Fibroblast of skin of abdomen (primary cell): ENCODE results near the gene HMSD. TPM values are rescaled to one million over a fixed set of nuclear protein-coding genes. Genes with fewer than 3 reads are reported as not detected.
A peak's percentile ranks its signal among the peaks of the same experiment; 100 is the strongest.
"Not testable (repeated sequence)": the region's sequence is repeated elsewhere in the genome, so short reads cannot be mapped to it uniquely, and the experiment has no call there.

Experiments used
- DNase-seq: peaks from one replicate; pipeline ENCODE4 v3.0.0-alpha.2; 2013
- polyA plus RNA-seq, 2 experiments: library from polyadenylated mRNA; unstranded; fragments of 120-200 nt; gene quantifications; one replicate each; pipeline ENCODE4 v1.2.1, GENCODE V29; 2013; ENCODE audit not compliant: insufficient read length in 2 of 2

The HMSD gene, protein sequence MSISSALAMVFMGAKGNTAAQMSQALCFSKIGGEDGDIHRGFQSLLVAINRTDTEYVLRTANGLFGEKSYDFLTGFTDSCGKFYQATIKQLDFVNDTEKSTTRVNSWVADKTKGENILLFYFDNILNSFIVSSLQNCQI
- polyA plus RNA-seq (2013, experiment 1 of 2; ENCODE audit: insufficient read length) = 2.6 TPM
- polyA plus RNA-seq (2013, experiment 2 of 2; ENCODE audit: insufficient read length) = 1.7 TPM

DNA sequence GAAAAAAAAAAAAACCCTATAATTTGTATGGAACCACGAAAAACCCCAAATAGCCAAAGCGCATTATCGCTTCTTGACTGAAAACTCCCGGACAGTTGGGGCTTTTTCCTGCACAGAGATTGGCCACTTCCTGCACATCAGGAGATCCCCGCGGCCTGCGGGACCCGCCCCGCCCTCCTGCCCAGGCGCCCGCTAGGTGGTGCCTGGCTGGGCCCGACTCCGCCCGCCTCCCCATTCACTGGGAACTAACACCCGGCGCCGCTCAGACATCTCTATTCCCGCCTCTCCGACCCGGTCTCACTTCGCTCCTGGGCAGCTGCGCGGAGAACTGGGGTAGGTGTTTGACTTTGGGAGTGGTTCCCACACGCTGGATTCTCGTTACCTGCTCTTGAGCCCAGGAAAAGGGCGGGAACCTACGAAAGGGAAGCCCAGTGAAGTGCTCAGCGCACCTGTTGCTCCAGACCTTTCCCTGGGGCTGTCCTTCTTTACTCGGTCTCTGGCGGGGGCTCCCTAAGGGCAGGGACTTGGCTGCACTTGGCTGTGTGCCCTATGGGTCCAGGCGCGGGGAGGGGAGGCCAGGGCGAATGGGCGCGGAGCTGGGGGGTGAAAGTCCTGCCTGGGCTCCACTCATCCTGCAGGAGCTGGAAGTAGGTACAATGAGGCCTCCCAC lies at the start of gene HMSD:
Gene HMSD, plus strand, starts transcription at position 234 of the 670 bp plus-strand sequence. CDS start 4,155 bp downstream, outside the sequence.
- peak; percentile 25 for DNase-seq

DNA sequence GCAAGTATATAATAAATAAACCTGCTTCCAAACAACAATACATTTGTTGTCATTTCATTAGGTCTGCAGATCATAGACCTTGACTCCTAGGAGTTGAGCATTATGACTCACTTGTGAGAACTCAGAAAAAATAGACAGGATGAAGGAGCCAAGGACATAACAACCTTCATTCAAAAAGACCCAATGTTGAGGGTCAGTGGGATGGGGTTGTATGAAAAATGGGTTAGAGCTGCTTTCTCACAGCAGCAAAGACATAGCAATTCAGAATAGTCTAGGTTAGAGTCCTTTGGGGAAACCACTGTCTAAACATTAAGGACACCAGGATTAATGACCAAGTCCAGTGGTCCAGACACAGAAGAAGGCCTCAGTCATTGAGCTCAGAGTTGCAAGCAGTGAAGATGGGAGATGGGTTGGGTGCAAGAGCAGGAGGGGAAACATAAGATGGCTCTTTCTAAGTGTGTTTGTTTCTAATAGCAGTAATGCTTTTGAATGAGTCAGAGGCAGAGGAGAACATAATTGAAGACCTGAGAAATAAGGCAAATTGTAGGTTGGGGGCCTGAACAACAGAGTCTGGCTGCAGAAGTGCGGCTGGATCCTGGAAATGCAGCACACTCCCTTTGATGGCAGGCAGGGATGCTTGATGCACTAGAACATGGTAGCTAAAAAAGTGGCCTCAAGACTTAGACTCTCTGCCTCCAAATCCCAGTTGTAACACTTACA lies 45.1 kb upstream of the HMSD start:
- no peak for DNase-seq

DNA sequence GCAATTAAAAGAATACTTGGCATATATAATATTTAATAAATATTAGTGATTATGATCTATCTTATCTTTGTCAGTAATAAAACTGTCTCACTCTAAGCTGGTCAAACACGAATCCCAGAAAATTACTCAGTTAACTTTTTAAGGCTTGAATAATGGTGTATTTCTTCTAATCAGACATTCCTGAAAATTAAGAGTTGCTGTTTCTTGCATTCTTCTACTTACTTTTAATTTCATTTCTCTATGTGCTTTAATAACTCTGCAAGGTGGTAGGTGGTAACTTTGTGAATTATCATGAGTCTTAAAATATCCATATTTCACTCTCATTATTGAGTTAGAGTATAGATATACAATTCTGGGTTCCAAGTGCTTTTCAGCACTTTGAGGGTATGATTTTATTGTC lies 44.4 kb upstream of the HMSD start:
- DNase-seq = no peak

DNA sequence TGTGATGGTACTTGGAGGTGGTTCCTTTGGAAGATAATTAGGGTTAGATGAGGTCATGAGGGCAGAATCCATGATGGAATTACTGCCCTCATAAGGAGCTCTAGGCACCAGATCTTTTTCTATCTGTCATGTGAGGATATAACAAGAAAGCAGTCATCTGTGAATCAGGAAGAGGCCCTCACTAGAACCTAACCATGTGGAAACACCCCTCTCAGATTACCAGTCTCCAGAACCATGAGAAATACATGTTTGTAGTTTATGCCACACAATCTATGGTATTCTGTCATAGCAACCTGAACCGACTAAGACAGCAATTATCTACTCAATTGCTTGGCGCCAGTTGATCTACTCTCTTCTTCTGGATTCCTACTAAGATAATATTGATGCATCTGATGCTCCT lies 43.7 kb upstream of the HMSD start:
- DNase-seq = no peak

DNA sequence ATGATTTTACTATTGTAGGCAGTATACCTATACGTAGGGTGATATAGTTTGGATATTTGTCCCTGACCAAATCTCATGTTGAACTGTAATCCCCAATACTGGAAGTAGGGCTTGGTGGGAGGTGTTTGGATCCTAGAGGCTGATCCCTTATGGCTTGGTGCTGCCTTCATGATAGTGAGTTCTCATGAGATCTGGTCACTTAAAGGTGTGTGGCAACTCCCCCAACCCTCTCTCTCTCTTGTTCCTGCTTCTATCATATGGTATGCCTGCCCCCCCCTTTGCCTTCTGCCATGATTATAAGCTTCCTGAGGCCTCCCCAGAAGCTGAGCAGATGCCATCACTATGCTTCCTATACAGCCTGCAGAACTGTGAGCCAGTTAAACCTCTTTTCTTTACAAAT lies 43.0 kb upstream of the HMSD start:
- DNase-seq = no peak

DNA sequence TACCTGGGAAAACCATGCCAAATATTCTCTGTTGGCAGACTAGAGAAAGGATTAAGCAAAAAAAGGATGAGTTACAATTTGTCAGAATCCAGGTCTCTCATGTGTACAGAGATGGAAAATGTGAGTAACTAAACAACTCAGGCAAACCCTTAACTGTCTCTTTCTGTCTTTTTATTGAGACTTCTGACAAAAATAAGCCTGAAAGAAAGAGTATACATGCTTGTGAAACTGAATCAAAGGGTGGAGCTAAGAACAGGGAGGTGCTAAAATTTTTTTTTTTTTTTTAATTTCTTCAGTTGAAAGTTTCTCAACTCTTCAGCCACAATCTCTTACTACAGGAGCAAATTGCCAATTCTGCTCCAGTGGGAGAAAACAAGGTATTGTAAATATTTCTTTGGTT lies 41.4 kb upstream of the HMSD start, which contains the start of gene SERPINB10:
Gene SERPINB10, plus strand, starts transcription at position 295 of the 400 bp plus-strand sequence. CDS start 7,553 bp downstream, outside the sequence.
- DNase-seq = no peak

DNA sequence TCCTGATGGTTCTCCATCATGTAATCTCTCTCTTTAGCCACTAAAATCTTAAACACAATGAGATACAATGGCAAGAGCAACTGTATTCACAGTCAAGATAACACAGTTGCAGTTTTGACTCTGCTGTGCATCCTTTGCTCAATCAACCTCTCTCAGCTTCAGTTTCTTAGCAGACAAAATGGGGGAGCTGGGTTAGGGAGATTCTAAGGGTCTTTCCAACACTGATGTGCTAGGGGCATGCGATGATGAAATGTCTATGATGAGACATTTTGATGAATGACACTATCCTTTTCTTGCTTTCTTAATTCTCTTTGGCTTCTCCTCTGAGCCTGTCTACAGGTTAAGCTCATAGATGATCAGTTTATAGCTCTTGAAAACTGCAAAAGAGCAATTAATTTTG lies 40.2 kb upstream of the HMSD start:
- DNase-seq = no peak

DNA sequence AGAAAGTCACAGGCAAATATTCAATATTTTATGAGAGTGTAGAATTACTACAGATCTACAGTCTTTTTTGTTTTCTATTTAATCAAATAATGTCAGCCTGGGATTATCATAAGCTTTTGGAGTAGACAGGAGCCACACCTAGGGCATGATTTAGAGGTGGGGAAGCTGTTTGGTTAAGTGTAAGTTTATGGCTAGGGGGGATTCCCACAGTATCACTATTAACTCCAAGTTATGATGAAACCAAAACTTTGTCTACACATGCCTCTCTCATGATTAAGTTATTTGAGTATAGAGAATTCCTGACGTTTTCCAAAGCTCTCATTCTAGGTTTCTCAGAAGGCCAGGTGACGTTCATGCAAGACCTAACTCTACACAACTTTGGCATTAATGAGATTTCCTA lies 39.2 kb upstream of the HMSD start:
- no peak for DNase-seq

DNA sequence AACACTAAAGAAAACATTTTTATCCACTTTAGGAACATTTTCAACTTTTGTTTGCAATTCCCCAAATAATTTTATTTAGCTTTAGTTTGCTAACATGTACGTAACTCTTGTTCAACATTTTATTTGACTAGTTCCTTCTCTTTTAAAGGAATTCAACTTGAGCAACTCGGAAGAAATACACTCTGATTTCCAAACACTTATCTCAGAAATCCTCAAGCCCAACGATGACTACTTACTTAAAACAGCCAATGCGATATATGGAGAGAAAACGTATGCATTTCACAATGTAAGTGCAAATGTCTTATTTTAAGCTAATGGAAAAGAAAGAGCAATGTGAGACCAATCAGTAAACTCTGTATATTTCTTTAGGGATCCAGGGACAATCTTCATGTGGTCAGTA lies 31.3 kb upstream of the HMSD start:
- DNase-seq = no peak

DNA sequence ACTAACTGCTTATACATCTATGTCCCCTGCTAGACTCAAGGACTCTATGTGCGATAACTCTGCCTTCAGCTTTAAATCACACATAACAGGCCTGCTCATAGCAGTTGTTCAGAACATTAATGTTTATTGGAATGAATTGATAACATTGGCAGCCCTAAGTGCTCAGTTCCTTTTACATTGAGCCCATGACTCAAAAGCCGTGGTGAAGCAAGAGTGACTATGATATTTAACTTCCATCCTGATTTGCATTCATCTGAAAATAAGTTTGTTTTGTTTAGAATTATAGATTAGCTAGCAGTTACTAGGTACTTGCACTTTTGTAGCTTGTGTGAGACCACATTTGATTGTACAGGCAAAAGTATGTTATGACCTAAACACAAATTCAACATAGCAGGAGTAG lies 27.1 kb upstream of the HMSD start:
- no peak for DNase-seq

DNA sequence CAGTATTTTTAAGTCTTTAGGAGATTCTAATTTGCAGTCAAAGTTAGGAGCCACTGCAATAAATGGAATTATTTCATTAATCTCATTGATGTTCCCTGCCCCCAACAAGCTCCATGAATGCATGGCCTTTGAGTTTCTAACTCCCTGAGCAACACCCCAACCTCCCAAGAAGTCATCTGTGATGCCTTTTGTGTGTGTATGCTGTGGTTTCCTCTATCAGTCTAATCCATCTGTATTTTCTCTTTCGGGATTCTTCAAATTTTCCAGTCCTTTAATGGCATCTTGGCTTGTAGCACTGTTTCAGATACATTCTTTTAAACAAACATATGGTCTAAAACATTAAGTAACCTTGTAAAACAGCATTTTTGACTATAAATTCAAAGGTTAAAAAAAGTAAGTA lies 24.6 kb upstream of the HMSD start:
- peak; percentile 83 for DNase-seq

DNA sequence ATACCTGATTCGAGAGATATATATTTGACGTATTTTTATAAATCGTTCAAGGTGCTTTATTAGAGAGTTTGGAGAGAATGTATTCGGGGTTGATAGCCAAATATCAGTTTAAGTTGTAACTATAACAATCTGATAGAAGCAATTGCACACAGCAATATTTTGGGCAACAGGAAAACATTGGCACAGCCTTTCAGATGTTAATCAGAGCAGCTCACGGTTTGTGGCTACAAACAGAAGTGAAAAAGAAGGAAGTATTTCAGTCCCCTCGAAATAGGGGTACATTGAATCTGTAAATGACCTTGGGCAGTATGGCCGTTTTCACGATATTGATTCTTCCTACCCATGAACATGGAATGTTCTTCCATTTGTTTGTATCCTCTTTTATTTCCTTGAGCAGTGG lies 20.8 kb upstream of the HMSD start:
- no peak for DNase-seq

DNA sequence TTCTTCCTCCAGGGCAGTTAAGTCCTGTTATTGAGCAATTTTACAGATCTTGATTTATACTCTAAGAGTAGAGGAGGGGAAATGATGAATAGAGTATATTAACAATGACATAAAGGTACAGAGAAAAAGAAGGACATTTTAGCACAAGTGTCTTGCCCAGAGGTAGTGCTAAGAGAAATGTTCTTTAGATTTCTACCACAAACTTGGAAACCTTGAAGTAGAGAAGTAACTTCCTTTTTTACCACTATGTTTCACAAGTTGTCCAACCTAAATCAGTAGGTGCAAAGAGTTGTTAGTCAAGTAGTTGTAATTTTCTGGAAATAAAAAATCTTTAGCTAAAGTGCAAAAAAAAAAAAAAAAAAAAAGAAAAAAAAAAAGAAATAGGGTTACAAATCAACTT lies 19.7 kb upstream of the HMSD start:
- not testable (repeated sequence) for DNase-seq

DNA sequence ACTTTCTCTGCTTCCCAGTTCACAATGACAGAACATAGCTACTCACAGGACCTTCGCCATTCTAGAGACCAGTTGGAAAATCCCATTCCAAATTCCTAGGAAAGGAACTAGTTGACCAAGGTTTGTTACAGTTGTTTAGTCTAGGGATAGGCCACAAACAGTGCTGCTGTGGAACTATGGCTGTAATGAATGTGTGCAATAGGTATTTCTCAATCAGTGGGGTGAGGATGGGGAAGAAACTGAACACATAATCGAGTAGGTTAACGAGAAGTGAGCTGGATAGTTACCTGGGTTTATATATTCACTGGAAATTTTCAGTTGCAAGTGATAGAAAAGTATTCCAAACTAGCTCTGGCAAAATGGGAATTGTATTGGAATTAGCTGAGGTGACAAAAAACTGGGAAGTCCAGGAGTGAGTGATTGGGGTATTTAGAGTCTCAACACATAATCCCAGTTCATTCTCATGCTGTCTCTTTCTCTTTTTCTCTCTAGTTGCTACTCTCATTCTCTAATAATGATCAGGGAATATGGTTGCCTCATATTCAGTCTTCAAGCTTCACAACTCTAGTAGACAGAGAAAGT lies 18.2 kb upstream of the HMSD start:
- no peak for DNase-seq

DNA sequence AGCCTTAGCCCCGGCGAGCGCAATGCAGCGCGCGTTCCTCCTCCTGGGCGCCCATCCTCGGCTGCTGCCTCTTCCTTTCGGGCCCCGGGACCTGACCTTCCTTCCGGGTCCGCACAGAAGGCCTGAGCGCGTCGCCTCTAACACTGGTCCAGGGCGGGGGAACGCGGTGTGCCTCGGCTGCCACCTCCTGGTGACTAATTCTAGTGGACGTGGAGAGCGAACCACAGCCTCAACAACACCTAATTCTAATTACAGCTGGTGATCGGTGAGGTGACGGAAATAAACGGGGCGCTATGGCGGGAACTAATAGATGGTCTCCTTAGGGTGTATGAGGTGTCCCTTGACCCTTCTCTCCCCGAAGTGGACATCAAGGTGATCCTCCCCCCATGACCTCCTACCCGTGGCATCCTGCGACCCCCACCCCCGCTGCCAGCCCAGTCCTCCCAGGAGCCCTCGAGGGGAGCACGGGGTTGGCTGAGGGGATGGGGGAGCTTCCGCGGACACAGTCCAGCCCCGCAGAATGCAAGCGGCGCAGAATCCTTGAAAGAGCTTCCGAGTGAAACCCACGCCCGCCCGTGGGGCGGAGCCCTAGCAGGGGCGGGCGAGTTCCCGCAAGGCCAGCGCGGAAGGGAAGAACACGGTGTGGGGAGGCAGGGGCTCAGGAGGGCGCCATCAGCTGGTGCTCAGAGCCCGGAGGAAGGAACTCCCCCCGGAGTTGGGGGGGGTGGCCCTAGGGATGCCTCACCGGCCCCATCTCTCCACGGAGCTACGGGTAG lies 12.8 kb upstream of the HMSD start:
- peak; percentile 74 for DNase-seq

DNA sequence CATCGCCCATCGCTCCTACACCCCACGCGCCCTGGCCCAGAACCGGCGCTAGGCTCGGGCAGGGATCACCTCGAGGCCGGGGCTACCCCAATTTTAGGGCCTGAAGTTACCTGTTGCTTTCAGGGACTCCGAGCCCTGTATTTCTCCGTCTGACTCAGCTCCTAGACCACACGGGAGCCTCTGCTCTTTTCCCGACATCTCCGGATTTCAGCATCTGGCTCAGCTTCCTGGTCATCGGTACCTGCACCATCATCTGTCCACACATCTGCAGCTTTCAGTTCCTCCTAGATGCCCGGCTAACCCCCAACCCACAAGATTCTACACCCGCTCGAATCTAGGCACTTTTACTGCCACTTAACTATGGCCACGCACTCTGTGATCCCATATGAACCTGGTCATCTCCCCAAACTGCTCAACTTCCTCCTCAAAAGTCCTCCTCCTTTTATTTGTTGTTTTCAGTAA lies 12.1 kb upstream of the HMSD start:
- no peak for DNase-seq

DNA sequence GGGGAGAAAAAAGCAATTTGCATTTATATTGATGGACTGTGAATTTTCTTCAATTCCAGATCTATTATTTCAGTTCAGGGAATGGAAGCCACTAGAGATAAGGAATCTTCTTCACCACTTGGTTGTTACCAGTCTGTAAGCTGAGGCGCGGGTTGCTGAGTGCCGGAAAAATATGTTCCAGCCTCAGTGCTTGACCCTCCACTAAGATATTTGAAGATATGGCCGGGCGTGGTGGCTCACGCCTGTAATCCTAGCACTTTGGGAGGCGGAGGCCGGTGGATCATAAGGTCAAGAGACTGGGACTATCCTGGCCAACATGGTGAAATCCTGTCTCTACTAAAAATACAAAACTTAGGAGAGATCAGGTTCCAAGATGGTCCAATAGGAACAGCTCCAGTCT lies 9.1 kb upstream of the HMSD start:
- no peak for DNase-seq

DNA sequence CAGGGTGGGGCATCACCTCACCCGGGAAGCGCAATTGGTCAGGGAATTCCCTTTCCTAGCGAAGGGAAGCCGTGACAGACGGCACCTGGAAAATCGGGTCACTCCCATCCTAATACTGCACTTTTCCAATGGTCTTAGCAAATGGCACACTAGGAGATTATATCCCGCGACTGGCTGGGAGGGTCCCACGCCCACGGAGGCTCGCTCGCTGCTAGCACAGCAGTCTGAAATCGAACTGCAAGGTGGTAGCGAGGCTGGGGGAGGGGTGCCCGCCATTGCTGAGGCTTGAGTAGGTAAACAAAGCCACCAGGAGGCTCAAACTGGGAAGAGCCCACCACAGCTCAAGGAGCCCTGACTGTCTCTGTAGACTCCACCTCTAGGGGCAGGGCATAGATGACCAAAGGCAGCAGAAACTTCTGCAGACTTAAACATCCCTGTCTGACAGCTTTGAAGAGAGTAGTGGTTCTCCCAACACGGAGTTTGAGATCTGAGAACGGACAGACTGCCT lies 8.5 kb upstream of the HMSD start:
- not testable (repeated sequence) for DNase-seq

DNA sequence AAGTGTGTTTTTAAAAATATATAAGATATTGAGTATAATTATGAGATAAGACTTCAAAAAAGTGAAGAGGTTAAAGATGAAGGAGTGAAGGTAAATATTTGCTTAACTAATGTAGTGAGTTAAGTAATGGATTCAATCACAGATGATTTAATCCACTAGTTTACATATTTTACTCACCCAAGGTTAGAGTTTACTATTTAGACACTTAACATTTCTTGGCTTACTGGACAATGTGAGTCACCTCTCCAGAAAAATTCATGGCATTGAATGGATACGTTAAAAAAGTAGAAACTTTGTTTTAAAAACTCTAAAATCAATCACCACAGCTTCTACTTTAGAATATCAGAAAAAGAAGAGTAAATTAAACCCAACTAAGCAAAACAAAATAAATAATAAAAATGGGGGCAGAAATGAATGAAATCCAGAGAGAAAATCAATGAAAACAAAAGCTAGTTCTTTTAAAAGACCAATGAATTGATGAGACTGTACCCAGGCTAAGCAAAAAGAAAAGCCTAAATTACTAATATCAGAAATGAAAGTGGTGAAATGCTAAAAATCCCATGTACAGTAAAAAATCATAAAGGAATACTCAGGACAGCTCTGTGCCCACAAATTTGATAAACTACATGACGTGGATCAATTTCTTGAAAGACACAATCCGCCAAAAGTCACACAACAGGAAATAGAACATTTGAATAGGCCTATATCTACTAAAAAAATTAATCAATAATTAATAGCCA lies 1.9 kb upstream of the HMSD start:
- DNase-seq = no peak

DNA sequence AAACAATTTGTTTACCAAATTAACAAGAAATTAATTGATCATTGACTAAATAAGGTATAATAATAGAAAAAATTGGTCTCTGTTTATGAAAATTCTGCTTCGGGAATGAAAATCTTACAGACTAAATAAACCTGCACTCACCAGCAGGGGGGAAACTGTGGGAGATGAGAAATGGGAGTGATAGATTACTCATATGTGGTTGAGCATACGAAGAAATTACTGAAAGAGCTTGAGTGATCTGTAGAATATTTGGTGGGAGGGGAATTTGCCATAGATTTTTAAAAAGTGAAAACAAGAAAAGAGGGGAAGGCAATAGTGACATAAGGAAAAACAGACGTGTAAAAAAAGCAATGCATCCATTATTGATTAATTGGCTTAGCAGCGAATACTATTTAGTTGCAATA lies 2.2 kb downstream of the HMSD start:
- DNase-seq = peak; percentile 54

DNA sequence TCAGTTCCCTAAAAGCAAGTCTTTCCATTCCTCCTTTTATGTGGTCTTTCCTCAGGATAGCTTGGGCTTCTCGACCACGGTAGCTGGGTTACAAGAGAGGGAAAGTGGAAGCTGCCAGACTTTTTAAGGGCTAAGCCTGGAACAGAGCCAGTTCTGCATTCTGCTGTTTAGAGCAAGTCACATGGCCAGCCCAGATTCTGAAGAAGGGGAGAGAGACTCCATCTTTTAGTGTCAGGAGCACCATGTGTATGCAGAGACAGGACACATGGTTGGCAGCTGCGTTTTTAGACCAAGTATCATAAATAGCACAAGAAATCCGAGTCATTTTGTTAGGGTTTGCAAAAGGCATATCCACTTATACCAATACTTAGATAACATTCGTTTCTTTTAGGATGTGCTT lies 4.7 kb downstream of the HMSD start:
- peak; percentile 48 for DNase-seq

DNA sequence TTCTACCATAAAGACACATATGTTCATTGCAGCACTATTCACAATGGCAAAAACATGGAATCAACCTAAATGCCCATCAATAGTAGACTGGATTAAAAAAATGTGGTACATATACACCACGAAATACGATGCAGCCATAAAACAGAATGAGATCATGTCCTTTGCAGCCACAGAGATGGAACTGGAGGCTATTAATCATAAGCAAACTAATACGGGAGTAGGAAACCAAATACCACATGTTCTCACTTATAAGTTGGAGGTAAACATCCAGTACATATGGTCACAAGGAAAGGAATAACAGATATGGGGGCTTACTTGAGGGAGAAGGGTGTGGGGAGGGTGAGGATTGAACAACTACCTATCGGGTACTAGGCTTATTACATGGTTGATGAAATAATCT lies 7.7 kb downstream of the HMSD start:
- peak; percentile 77 for DNase-seq
